Gastrocnemius medialis (tissue), 4 donors: ENCODE data around the gene SYT17. TPM values are rescaled to one million over a fixed set of nuclear protein-coding genes. Genes with fewer than 3 reads are reported as not detected.

Experiments
- ATAC-seq, 2 donors: fragments of 150-250 bp; one replicate each; pipeline ENCODE4 v1.9.1; 2016
- DNase-seq, 2 donors: peaks; one replicate each; pipeline ENCODE4 v3.0.0-alpha.2; 2019
- H3K27ac ChIP-seq, 4 donors: fragments of 200-600 bp; sonication (generic); 1 replicate in 1 of 4; 2 replicates in 3 of 4; pipeline ENCODE4 v1.5.1; 2016 to 2018; ENCODE audit warnings: mild to moderate bottlenecking in 2 of 4, moderate library complexity in 1 of 4
- H3K27me3 ChIP-seq, 3 donors: fragments of 200-600 bp; sonication (generic) in 2 of 3; 1 replicate in 1 of 3; 2 replicates in 2 of 3; pipeline versions ENCODE4 v1.5.1 to v1.6.0; 2016 to 2019; ENCODE audit warnings: mild to moderate bottlenecking in 1 of 3, moderate library complexity in 1 of 3
- H3K36me3 ChIP-seq, 2 donors: fragments of 200-600 bp; sonication (generic) in 1 of 2; one replicate each; pipeline ENCODE4 v1.5.1; 2017 to 2018
- H3K4me1 ChIP-seq, 2 donors: fragments of 200-600 bp; sonication (generic) in 1 of 2; one replicate each; pipeline ENCODE4 v1.5.1; 2016 to 2017; ENCODE audit warnings: mild to moderate bottlenecking in 2 of 2
- H3K4me3 ChIP-seq, 4 donors: fragments of 200-600 bp; sonication (generic) in 3 of 4; 1 replicate in 1 of 4; 2 replicates in 3 of 4; pipeline ENCODE4 v1.5.1; 2016 to 2019; ENCODE audit warnings: mild to moderate bottlenecking in 2 of 4
- H3K9me3 ChIP-seq, 3 donors: fragments of 200-600 bp; sonication (generic) in 2 of 3; 1 replicate in 1 of 3; 2 replicates in 2 of 3; pipeline ENCODE4 v1.5.1; 2016 to 2019
- CTCF ChIP-seq, 5 experiments: fragments of 450-650 bp in 3 of 5; fragments of 200-600 bp in 2 of 5; sonication (generic) in 2 of 5; IDR thresholded peaks in 4 of 5; conservative IDR thresholded peaks in 1 of 5; 1 replicate in 4 of 5; 2 replicates in 1 of 5; pipeline ENCODE4 v1.5.1; 2016 to 2019; ENCODE audit warnings: antibody characterized with exemption in 5 of 5, mild to moderate bottlenecking in 3 of 5, moderate library complexity in 3 of 5
- POLR2A ChIP-seq, 2 donors: fragments of 450-650 bp; IDR thresholded peaks; one replicate each; pipeline ENCODE4 v1.6.1; 2017; ENCODE audit warnings: antibody characterized with exemption in 2 of 2, mild to moderate bottlenecking in 2 of 2, moderate library complexity in 2 of 2
- in situ Hi-C, 4 donors: fragments of 200-750 bp; cut with MboI; loops; one replicate each; pipeline versions ENCODE4 v1.15.0 to v1.8.0; 2017; ENCODE audit warnings: low sequenced_read_pairs in 4 of 4
- intact Hi-C: fragments of 100-400 bp; cut with DNase I; formaldehyde crosslinking; loops from one replicate; pipeline ENCODE4 v1.15.1; 2023; ENCODE audit warnings: low total_unique reads
- total RNA-seq, 4 donors: library from RNA; depleted of rRNA; stranded (reverse); fragments of >200 nt; gene quantifications; one replicate each; pipeline versions ENCODE4 v1.1.0 to v1.2.3, GENCODE V29; 2016

Gene SYT17
- total RNA-seq, 4 donors from 2014 or later, result 0.10 to 0.87 (median 0.18) TPM

- DNase-seq (no peak), ATAC-seq (no peak)
- H3K27ac ChIP-seq, result no peak overlapping the region
- H3K27me3 ChIP-seq, result no peaks in the 10 kb centered on the region
- TF ChIP-seq CTCF (IDR thresholded peaks at IDR 0.05 in 4 of 5, conservative IDR thresholded peaks at IDR 0.05 in 1 of 5), result no peak
- TF ChIP-seq POLR2A (IDR thresholded peaks at IDR 0.05), result no peak
- peaks cover 8 to 18% of the 10 kb centered on the region in 2 donors for H3K4me1 ChIP-seq
- intact Hi-C loops (no loop called here), in situ Hi-C loops (no loop called here)
- H3K9me3 ChIP-seq, result no peaks in the 10 kb centered on the region
- H3K4me3 ChIP-seq, result no peak overlapping the region
- H3K36me3 ChIP-seq, result no peaks in the 10 kb centered on the region
Observed at GRCh38 chr16:19126300-19126699, 41.7 kb upstream of the SYT17 start.

GRCh38 chr16:19127205-19127604 lies 40.8 kb upstream of the SYT17 start:
- Histone ChIP-seq H3K4me3 (no peak overlapping the region), H3K27me3 (no peaks in the 10 kb centered on the region), H3K4me1 (peaks cover 14 to 26% of the 10 kb centered on the region in 2 donors), H3K9me3 (no peaks in the 10 kb centered on the region), H3K36me3 (no peaks in the 10 kb centered on the region), H3K27ac (no peak overlapping the region)
- no peak for DNase-seq
- no peak for TF ChIP-seq CTCF (IDR thresholded peaks at IDR 0.05 in 4 of 5, conservative IDR thresholded peaks at IDR 0.05 in 1 of 5)
- no peak for TF ChIP-seq POLR2A (IDR thresholded peaks at IDR 0.05)
- in situ Hi-C loops, result no loop called here
- intact Hi-C loops, result no loop called here
- no peak for ATAC-seq

- no peaks in the 10 kb centered on the region for H3K9me3 ChIP-seq
- no peak for ATAC-seq
- in situ Hi-C loops, result no loop called here
- no peaks in the 10 kb centered on the region for H3K27me3 ChIP-seq
- intact Hi-C loops, result no loop called here
- no peak for DNase-seq
- no peak overlapping the region for H3K4me3 ChIP-seq
- H3K36me3 ChIP-seq, result no peaks in the 10 kb centered on the region
- TF ChIP-seq POLR2A (IDR thresholded peaks at IDR 0.05) (no peak), CTCF (IDR thresholded peaks at IDR 0.05 in 4 of 5, conservative IDR thresholded peaks at IDR 0.05 in 1 of 5) (no peak)
- H3K27ac ChIP-seq, result no peak overlapping the region
- H3K4me1 ChIP-seq, result peaks cover 18 to 26% of the 10 kb centered on the region in 2 donors
Observed at GRCh38 chr16:19127674-19128131, 40.3 kb upstream of the SYT17 start.

GRCh38 chr16:19128454-19129200 lies 39.4 kb upstream of the SYT17 start:
- Histone ChIP-seq H3K9me3 (no peaks in the 10 kb centered on the region), H3K4me1 (peaks cover 19 to 26% of the 10 kb centered on the region in 2 donors), H3K27ac (no peak overlapping the region), H3K36me3 (no peaks in the 10 kb centered on the region), H3K27me3 (no peaks in the 10 kb centered on the region), H3K4me3 (no peak overlapping the region)
- in situ Hi-C loops (no loop called here), intact Hi-C loops (no loop called here)
- no peak for TF ChIP-seq CTCF (IDR thresholded peaks at IDR 0.05 in 4 of 5, conservative IDR thresholded peaks at IDR 0.05 in 1 of 5)
- TF ChIP-seq POLR2A (IDR thresholded peaks at IDR 0.05), result no peak
- DNase-seq, result no peak
- ATAC-seq, result no peak
